Subcutaneous abdominal adipose tissue (tissue), 5 donors: ENCODE results near the gene ST6GALNAC2.
"Not testable (repeated sequence)": the region's sequence is repeated elsewhere in the genome, so short reads cannot be mapped to it uniquely, and the experiment has no call there.

Experiments
- H3K27ac ChIP-seq: one replicate; pipeline ENCODE4 v1.7.0; 2013; ENCODE audit warnings: low read depth, mild to moderate bottlenecking, inconsistent platforms, low read length, moderate library complexity
- H3K27me3 ChIP-seq, 5 donors: one replicate each; pipeline ENCODE4 v1.7.0; 2013; ENCODE audit warnings: low read length in 5 of 5, inconsistent platforms in 1 of 5; ENCODE audit not compliant: control insufficient read depth in 5 of 5, insufficient read depth in 4 of 5
- H3K36me3 ChIP-seq, 5 donors: one replicate each; pipeline ENCODE4 v1.7.0; 2013; ENCODE audit warnings: low read length in 5 of 5; ENCODE audit not compliant: control insufficient read depth in 5 of 5, insufficient read depth in 5 of 5
- H3K4me1 ChIP-seq, 5 donors: one replicate each; pipeline ENCODE4 v1.7.0; 2013; ENCODE audit warnings: low read length in 5 of 5, mild to moderate bottlenecking in 3 of 5, moderate library complexity in 1 of 5; ENCODE audit not compliant: control insufficient read depth in 5 of 5, insufficient read depth in 5 of 5
- H3K4me3 ChIP-seq, 5 donors: one replicate each; pipeline ENCODE4 v1.7.0; 2013; ENCODE audit warnings: low read length in 5 of 5, low read depth in 1 of 5
- H3K9ac ChIP-seq, 5 donors: one replicate each; pipeline ENCODE4 v1.7.0; 2013; ENCODE audit warnings: low read length in 5 of 5, mild to moderate bottlenecking in 4 of 5, moderate library complexity in 3 of 5
- H3K9me3 ChIP-seq, 5 donors: one replicate each; pipeline ENCODE4 v1.7.0; 2013; ENCODE audit warnings: low read length in 5 of 5; ENCODE audit not compliant: control insufficient read depth in 5 of 5
- donor health status: healthy.
- donor health status: healthy.
- donor health status: healthy.
- donor health status: healthy.
- donor health status: healthy.

Gene ST6GALNAC2

GRCh38 chr17:76564991-76565727 is 20.5 kb downstream of the ST6GALNAC2 start:
- Histone ChIP-seq H3K27ac (peak overlapping the region; percentile 18), H3K36me3 (peaks cover 0 to 30% (median 17%) of the 10 kb centered on the region in 5 donors), H3K4me1 (peaks cover 8 to 45% (median 37%) of the 10 kb centered on the region in 5 donors)
- not testable (repeated sequence) for H3K27me3 ChIP-seq, H3K9me3 ChIP-seq, H3K9ac ChIP-seq, H3K4me3 ChIP-seq

- H3K9me3 ChIP-seq, H3K4me3 ChIP-seq, H3K27me3 ChIP-seq, H3K9ac ChIP-seq: not testable (repeated sequence)
- Histone ChIP-seq H3K4me1 (peaks cover 13 to 56% (median 48%) of the 10 kb centered on the region in 5 donors), H3K36me3 (peaks cover 0 to 33% (median 17%) of the 10 kb centered on the region in 5 donors), H3K27ac (peak overlapping the region; percentile 18)
These were observed 22.3 kb downstream of the ST6GALNAC2 start for GRCh38 chr17:76563359-76563758.

- H3K9me3 ChIP-seq = no peaks in the 10 kb centered on the region
- H3K36me3 ChIP-seq = peaks cover 0 to 33% (median 17%) of the 10 kb centered on the region in 5 donors
- no peaks in the 10 kb centered on the region for H3K27me3 ChIP-seq
- H3K9ac ChIP-seq = no peak overlapping the region
- H3K27ac ChIP-seq = peak overlapping the region; percentile 18
- H3K4me1 ChIP-seq = peaks cover 15 to 59% (median 50%) of the 10 kb centered on the region in 5 donors
- no peak overlapping the region for H3K4me3 ChIP-seq
These were observed 22.9 kb downstream of the ST6GALNAC2 start for GRCh38 chr17:76562734-76563148.

GRCh38 chr17:76561799-76562268 is 23.8 kb downstream of the ST6GALNAC2 start:
- peaks cover 15 to 59% (median 48%) of the 10 kb centered on the region in 5 donors for H3K4me1 ChIP-seq
- no peaks in the 10 kb centered on the region for H3K9me3 ChIP-seq
- H3K27ac ChIP-seq = peak overlapping the region; percentile 72
- no peaks in the 10 kb centered on the region for H3K27me3 ChIP-seq
- peak overlapping the region in 1 of 5 donors; percentile 60 for H3K9ac ChIP-seq
- peaks cover 0 to 33% (median 17%) of the 10 kb centered on the region in 5 donors for H3K36me3 ChIP-seq
- peak overlapping the region in 1 of 5 donors; percentile 33 for H3K4me3 ChIP-seq

- H3K27ac ChIP-seq = peak overlapping the region; percentile 72
- peak overlapping the region in 2 of 5 donors; percentile 13 to 31 for H3K9ac ChIP-seq
- H3K4me1 ChIP-seq = peaks cover 15 to 64% (median 53%) of the 10 kb centered on the region in 5 donors
These were observed 24.3 kb downstream of the ST6GALNAC2 start for GRCh38 chr17:76561332-76561731.

GRCh38 chr17:76560877-76561221 is 24.8 kb downstream of the ST6GALNAC2 start:
- H3K9me3 ChIP-seq = no peaks in the 10 kb centered on the region
- peak overlapping the region; percentile 72 for H3K27ac ChIP-seq
- no peaks in the 10 kb centered on the region for H3K27me3 ChIP-seq
- no peak overlapping the region for H3K4me3 ChIP-seq
- peaks cover 0 to 27% (median 17%) of the 10 kb centered on the region in 5 donors for H3K36me3 ChIP-seq
- H3K4me1 ChIP-seq = peaks cover 15 to 62% (median 54%) of the 10 kb centered on the region in 5 donors
- peak overlapping the region in 1 of 5 donors; percentile 13 for H3K9ac ChIP-seq

More at GRCh38 chr17:76561332-76561731, 24.3 kb downstream of the ST6GALNAC2 start:
- H3K4me3 ChIP-seq = no peak overlapping the region
- peaks cover 0 to 32% (median 17%) of the 10 kb centered on the region in 5 donors for H3K36me3 ChIP-seq
- no peaks in the 10 kb centered on the region for H3K27me3 ChIP-seq
- no peaks in the 10 kb centered on the region for H3K9me3 ChIP-seq

- Histone ChIP-seq H3K9me3 (no peaks in the 10 kb centered on the region), H3K27ac (no peak overlapping the region), H3K4me1 (peaks cover 15 to 58% (median 54%) of the 10 kb centered on the region in 5 donors), H3K4me3 (no peak overlapping the region), H3K36me3 (peaks cover 0 to 22% (median 13%) of the 10 kb centered on the region in 5 donors), H3K27me3 (no peaks in the 10 kb centered on the region), H3K9ac (peak overlapping the region in 1 of 5 donors; percentile 41)
These were observed 25.4 kb downstream of the ST6GALNAC2 start for GRCh38 chr17:76560036-76560876.

GRCh38 chr17:76559460-76559859 is 26.2 kb downstream of the ST6GALNAC2 start:
- peaks cover 0 to 14% (median 6%) of the 10 kb centered on the region in 5 donors for H3K36me3 ChIP-seq
- not testable (repeated sequence) for H3K4me3 ChIP-seq, H3K27ac ChIP-seq, H3K9me3 ChIP-seq, H3K27me3 ChIP-seq
- H3K4me1 ChIP-seq = peaks cover 15 to 58% (median 54%) of the 10 kb centered on the region in 5 donors
- peak overlapping the region in 1 of 5 donors; percentile 25 for H3K9ac ChIP-seq

- peak overlapping the region; percentile 66 to 97 (median 88) for H3K4me3 ChIP-seq
- no peaks in the 10 kb centered on the region for H3K27me3 ChIP-seq
- H3K27ac ChIP-seq = peak overlapping the region; percentile 88
- peaks cover 15 to 58% (median 54%) of the 10 kb centered on the region in 5 donors for H3K4me1 ChIP-seq
- H3K9ac ChIP-seq = peak overlapping the region; percentile 91 to 99 (median 92)
- no peaks in the 10 kb centered on the region for H3K9me3 ChIP-seq
- H3K36me3 ChIP-seq = peaks cover 0 to 14% (median 5%) of the 10 kb centered on the region in 5 donors
These were observed 27.2 kb downstream of the ST6GALNAC2 start for GRCh38 chr17:76558198-76559095.
